Measurements from ENCODE around the gene USP32.

DNA sequence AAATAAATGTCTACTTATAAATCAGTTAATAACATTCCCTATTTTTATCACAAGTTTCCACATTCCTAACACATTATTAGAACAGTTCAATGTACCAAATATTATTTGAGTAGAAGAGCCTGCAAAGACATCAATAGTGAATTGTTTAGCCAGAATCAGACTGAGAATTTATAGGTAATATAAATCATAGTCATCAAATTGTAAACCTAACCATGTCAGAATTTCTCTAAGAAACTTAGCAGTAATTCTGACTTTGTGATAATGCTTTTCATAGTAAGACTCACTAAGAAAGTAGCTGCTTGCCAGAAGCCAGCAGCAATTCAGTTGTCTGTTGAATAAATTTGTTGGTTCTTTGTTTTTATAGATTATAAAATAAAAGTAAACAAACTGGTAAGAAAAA, 111.3 kb downstream of the USP32 start:
- no peak for TF ChIP-seq EZH2 (IDR thresholded peaks at IDR 0.05; ENCODE audit: borderline replicate concordance, insufficient read depth, low read depth, low read length, poor library complexity, severe bottlenecking)
- TF ChIP-seq, protein P1, sequence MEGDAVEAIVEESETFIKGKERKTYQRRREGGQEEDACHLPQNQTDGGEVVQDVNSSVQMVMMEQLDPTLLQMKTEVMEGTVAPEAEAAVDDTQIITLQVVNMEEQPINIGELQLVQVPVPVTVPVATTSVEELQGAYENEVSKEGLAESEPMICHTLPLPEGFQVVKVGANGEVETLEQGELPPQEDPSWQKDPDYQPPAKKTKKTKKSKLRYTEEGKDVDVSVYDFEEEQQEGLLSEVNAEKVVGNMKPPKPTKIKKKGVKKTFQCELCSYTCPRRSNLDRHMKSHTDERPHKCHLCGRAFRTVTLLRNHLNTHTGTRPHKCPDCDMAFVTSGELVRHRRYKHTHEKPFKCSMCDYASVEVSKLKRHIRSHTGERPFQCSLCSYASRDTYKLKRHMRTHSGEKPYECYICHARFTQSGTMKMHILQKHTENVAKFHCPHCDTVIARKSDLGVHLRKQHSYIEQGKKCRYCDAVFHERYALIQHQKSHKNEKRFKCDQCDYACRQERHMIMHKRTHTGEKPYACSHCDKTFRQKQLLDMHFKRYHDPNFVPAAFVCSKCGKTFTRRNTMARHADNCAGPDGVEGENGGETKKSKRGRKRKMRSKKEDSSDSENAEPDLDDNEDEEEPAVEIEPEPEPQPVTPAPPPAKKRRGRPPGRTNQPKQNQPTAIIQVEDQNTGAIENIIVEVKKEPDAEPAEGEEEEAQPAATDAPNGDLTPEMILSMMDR (IDR thresholded peaks at IDR 0.05): no peak

Measured in B cell (primary cell).